NCI-H345 treated with DMSO at 0.1 percent for 48 hours (cell line): ENCODE data around the gene WARS2.

Experiments used
- DNase-seq: peaks from one replicate; lab custom pipeline; 2025; ENCODE audit not compliant: unreplicated experiment; lab: John Stamatoyannopoulos, UW

WARS2 gene

GRCh38 chr1:119083980-119084379 is 56.5 kb downstream of the WARS2 start:
- no peak for DNase-seq

- DNase-seq, result no peak
Measured at GRCh38 chr1:119083479-119083878, 57.0 kb downstream of the WARS2 start.

GRCh38 chr1:119081700-119082099 is 58.8 kb downstream of the WARS2 start:
- DNase-seq, result no peak

DNA sequence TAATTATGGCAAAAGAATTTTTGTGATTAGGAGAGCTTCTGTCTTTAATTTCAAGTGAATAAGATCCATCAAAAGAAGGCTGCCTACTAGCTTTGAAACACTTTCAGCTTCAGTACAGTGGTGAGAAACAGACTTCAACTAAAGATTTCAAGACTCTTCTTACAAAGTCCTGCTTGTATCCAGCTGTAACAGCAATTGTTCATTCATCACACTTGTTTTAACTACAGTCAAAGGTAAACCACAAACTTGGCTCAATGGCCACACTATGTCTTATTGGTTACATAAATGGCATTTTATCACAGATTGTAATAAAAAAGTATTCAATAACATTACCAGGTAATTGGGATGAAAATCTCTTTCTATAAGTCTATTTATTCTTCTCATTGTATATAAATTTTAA is 59.2 kb downstream of the WARS2 start:
- no peak for DNase-seq

DNA sequence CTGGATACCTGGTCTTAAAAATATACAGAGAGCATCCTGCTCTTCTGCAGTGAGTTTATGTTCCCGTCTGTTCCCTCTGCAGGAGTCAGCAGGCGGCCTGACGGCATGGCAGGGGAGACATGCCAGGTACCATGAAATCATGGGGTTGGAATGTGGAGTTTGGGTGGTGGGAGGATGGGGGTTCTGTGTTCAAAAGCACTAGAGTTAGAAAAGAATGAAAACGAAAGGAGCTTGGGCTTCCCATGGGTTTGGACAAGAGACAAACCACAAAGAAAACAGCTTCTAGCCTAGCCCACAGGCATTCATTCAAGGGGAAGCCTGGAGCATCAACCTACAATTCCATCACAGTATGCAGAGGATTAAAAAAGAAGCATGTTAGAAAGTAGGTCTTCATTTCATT is 59.9 kb downstream of the WARS2 start:
- DNase-seq, result no peak

DNA sequence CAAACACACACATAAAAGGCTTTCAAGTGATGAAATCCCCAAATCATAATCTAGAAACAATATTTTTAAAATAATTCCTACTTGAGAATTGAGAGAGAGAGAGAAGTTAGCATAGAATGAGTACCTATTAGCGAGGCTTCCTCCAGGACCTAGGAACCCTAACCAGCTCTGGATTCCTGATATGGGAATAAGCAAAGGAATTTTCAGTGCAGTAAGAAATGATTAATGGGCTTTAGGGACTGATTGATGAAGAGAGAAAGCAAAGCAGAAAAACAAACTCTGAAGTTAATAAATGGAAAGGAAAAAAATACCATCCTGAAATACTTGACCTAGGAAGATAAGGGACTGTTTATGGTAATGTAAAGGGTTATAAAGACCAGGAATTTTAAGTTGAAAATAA is 60.6 kb downstream of the WARS2 start:
- no peak for DNase-seq

DNA sequence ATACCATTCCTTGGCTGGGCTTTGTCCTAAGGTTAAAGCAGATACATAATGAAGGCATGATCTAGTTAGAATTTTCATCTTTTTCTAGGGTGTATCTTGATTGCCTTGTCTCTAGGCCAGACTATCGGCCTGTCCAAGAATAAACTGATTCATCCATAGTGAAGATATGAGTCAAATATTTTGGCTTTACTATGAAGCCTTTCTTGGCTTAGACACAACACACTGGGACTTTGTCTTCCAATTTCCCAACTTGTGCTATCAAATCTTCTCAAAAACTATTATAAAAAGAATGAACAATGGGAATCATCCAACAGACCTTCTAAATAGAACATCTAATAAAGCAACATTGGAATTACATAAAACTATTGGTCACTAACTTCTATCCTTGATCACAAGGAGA is 64.8 kb downstream of the WARS2 start:
- DNase-seq, result no peak

GRCh38 chr1:119071321-119071720 is 69.1 kb downstream of the WARS2 start:
- DNase-seq, result no peak

- DNase-seq, result no peak
Measured at GRCh38 chr1:119069682-119070081, 70.8 kb downstream of the WARS2 start.

GRCh38 chr1:119068427-119068826 is 72.0 kb downstream of the WARS2 start:
- DNase-seq, result no peak

- DNase-seq, result no peak
Measured at GRCh38 chr1:119061700-119062099, 78.8 kb downstream of the WARS2 start.

DNA sequence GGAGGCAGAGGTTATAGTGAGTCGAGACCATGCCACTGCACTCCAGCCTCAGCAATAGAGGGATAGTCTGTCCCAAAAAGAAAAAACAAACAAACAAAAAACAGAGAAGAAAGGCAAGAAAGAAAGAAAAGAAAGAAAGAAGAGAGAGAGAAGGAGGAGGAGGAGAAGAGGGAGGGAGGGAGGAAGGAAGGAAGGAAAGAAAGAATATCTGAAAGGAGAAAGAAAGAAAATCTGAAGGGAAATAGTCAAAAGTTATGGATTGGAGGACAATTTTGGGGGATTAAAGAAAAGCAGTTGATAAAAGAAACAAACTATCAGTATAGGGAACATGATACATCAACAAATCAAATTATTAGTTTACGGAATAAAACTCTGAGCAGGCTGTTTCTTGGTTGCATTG is 84.9 kb downstream of the WARS2 start:
- DNase-seq, result no peak

- DNase-seq, result no peak
Measured at GRCh38 chr1:119053917-119054316, 86.5 kb downstream of the WARS2 start.

DNA sequence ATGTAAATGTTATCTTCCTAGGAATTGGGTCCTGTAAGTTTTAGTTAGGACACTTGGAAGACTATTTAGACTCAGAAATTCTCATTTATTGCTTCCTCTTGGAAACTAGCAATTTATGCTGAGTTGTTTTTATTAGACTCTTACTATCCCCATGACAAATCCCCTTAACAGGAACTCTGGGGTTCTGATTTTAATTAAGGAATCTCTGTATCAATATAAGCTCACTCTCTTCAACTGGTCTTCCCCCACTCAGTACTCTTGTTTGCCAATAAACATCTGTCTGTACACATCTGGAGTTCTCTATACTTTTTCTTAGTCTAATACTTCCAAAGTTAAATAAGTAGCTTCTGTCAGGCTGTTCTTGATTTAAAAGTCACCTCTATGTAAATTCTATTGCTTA is 88.2 kb downstream of the WARS2 start:
- no peak for DNase-seq

DNA sequence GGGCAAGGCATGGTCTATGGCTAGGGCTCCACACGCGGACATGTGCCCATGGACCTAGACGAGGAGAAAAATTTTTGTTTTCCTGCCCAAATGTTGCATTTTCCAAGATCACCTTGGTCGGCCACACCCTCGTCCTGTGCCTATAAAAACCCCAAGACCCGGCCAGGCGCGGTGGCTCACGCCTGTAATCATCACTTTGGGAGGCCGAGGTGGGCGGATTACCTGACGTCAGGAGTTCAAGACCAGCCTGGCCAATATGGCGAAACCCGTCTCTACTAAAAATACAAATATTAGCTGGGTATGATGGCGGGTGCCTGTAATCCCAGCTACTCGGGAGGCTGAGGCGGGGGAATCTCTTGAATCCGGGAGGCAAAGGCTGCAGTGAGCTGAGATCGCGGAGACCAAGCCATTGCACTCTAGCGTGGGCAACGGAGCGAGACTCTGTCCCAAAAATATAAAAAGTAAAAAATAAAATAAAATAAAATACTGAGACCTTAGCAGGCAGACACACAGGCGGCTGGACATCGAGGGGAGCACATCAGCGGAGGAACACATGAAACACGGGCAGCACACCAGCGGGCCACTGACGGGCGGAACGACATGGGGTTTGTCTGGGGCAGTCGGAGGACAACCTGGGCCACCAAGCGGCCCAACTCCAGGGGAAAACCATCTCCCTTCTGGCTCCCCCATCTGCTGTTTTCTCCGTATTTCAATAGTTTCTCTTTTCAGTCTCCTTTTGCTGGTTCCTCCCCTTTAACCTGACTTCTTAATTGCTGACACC is 91.6 kb downstream of the WARS2 start:
- DNase-seq, result no peak

GRCh38 chr1:119046785-119047438 is 93.5 kb downstream of the WARS2 start:
- DNase-seq, result no peak

- no peak for DNase-seq
Measured at GRCh38 chr1:119046429-119046784, 94.0 kb downstream of the WARS2 start.

- no peak for DNase-seq
Measured at GRCh38 chr1:119045096-119045746, 95.2 kb downstream of the WARS2 start.

GRCh38 chr1:119040906-119041305 is 99.5 kb downstream of the WARS2 start:
- DNase-seq, result no peak

DNA sequence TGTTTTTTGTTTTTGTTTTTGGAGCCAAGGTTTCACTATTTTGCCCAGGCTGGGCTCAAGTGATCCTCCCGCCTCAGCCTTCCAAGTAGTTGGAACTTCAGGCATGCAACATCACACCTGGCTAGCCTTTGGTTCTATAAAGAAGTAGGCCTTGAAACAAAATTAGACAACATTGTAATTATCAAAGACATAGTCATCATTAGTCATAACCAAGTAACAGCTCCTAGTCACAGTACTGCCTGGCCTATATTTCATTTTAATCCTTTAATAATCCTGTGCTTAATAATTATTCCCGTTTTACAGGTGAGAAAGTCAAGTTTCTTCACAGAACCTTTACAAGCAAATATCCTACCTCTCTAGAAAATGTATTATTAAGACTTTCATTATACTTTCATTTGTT is 100.0 kb downstream of the WARS2 start:
- no peak for DNase-seq

DNA sequence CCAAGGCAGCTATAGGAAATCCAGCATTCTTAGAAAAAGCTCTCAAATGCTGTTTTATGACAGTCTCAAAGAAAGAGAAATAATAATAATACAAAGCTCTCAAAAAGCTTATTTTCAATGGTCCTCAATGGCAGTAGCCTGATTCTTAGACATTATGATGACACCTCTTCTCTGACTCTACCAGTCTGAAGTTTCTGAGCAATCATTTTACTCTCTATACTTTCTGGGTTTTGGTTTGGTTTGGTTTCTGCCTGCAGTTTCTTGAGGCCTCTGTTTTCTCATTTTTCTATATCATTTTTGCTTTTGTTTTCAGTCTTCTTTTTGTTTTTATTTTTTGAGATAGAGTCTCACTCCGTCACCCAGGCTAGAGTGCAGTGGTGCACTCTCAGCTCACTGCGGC is 102.1 kb downstream of the WARS2 start:
- DNase-seq, result no peak

GRCh38 chr1:119034359-119034758 is 106.1 kb downstream of the WARS2 start:
- no peak for DNase-seq
